Endodermal cell (in vitro differentiated cells): ENCODE data around the gene SPARC. TPM values are rescaled to one million over a fixed set of nuclear protein-coding genes. Genes with fewer than 3 reads are reported as not detected.

Experiments used
- DNase-seq: peaks from one replicate; pipeline ENCODE4 v3.0.0-alpha.2; 2017
- H3K27ac ChIP-seq: 2 replicates; pipeline ENCODE4 v1.5.1; 2013; ENCODE audit warnings: mild to moderate bottlenecking, low read depth, low read length, moderate library complexity
- H3K27me3 ChIP-seq: 2 replicates; pipeline ENCODE4 v1.6.1; 2013; ENCODE audit warnings: mild to moderate bottlenecking, low read length, moderate library complexity; ENCODE audit not compliant: insufficient read depth, control insufficient read depth, poor library complexity, severe bottlenecking
- H3K36me3 ChIP-seq: 2 replicates; pipeline ENCODE4 v1.7.0; 2013; ENCODE audit warnings: mild to moderate bottlenecking, low read length, moderate library complexity; ENCODE audit not compliant: control insufficient read depth, insufficient read depth
- H3K4me1 ChIP-seq: one replicate; pipeline ENCODE4 v1.7.0; 2013; ENCODE audit warnings: low read length; ENCODE audit not compliant: control insufficient read depth, insufficient read depth
- H3K4me3 ChIP-seq: 2 replicates; pipeline ENCODE4 v1.5.1; 2013; ENCODE audit warnings: mild to moderate bottlenecking, low read length, moderate library complexity
- H3K9ac ChIP-seq: 2 replicates; pipeline ENCODE4 v1.6.1; 2013; ENCODE audit warnings: mild to moderate bottlenecking, low read length, moderate library complexity; ENCODE audit not compliant: poor library complexity, severe bottlenecking; ENCODE audit errors: extremely low read depth
- H3K9me3 ChIP-seq: 2 replicates; pipeline ENCODE4 v1.6.1; 2013; ENCODE audit warnings: mild to moderate bottlenecking, low read length, moderate library complexity; ENCODE audit not compliant: control insufficient read depth
- H3K27ac Mint-ChIP-seq: 2 replicates; pipeline ENCODE4 v1.8.0; 2020; ENCODE audit warnings: mixed read lengths
- H3K27me3 Mint-ChIP-seq: 2 replicates; pipeline ENCODE4 v1.8.0; 2021; ENCODE audit warnings: mild to moderate bottlenecking, mixed read lengths; ENCODE audit not compliant: insufficient read depth
- H3K36me3 Mint-ChIP-seq: 2 replicates; pipeline ENCODE4 v1.8.0; 2020; ENCODE audit warnings: low read depth, mixed read lengths
- H3K4me1 Mint-ChIP-seq: 2 replicates; pipeline ENCODE4 v1.8.0; 2020; ENCODE audit warnings: mixed read lengths
- H3K4me3 Mint-ChIP-seq: 2 replicates; pipeline ENCODE4 v1.8.0; 2020; ENCODE audit warnings: mild to moderate bottlenecking, moderate library complexity, mixed read lengths
- H3K9me3 Mint-ChIP-seq: 2 replicates; pipeline ENCODE4 v1.8.0; 2020; ENCODE audit warnings: mild to moderate bottlenecking, mixed read lengths
- CTCF ChIP-seq: fragments of 200-600 bp; sonication (generic); conservative IDR thresholded peaks from 2 replicates; pipeline ENCODE4 v1.5.0; 2021; ENCODE audit warnings: antibody characterized with exemption, mild to moderate bottlenecking
- WGBS, 2 experiments: methylation state at CpG; one replicate each; pipeline versions ENCODE4 v1.1.5 to v1.1.7; 2013; ENCODE audit warnings: missing lambda C conversion rate in 2 of 2, mixed read lengths in 1 of 2; ENCODE audit not compliant: insufficient coverage in 1 of 2, insufficient read length in 1 of 2; 5-methylcytosine and 5-hydroxymethylcytosine counted together
- long read RNA-seq, 4 experiments: library from polyadenylated mRNA in 2 of 4; library from RNA in 1 of 4; library from capped mRNA in 1 of 4; stranded (forward) in 3 of 4; unstranded in 1 of 4; transcript quantifications; one replicate each; pipeline ENCODE4 v2.0.0, GENCODE V29; 2020 to 2021; ENCODE audit warnings: inconsistent platforms in 1 of 4
- polyA plus RNA-seq, 2 experiments: library from polyadenylated mRNA; stranded (reverse); fragments of 50-300 nt; gene quantifications; one replicate each; pipeline ENCODE4 v1.2.3, GENCODE V29; 2013
- total RNA-seq, 2 donors: library from RNA; stranded (reverse); fragmentation: NEBNext Ultra II Directional in 1 of 2; extraction: Animal tissue kit (Norgen Biotek cat#: 25700) in 1 of 2; gene quantifications; 2 replicates in 1 of 2; 3 replicates in 1 of 2; pipeline ENCODE4 v1.2.1, GENCODE V29; 2021

The SPARC gene
- 100 to 1,000 TPM; 523 to 643 TPM for total RNA-seq
- polyA plus RNA-seq (2013, experiment 1 of 2): 610 TPM
- polyA plus RNA-seq (2013, experiment 2 of 2): 610 TPM
- long read RNA-seq, experiment 1, transcript SPARC-201 (10 exons, 3,701 nt): major isoform, 66 of 165 reads
- long read RNA-seq, experiment 1, transcript SPARC-202 (4 exons, 1,598 nt): minor isoform, 5 of 165 reads
- long read RNA-seq, experiment 1, partial matches to known transcripts: 39 of 165 reads
- long read RNA-seq, experiment 1, other reads (novel, unspliced or antisense): 55 of 165 reads
- long read RNA-seq, experiment 2, transcript SPARC-202 (4 exons, 1,598 nt): minor isoform, 8 of 757 reads
- long read RNA-seq, experiment 2, transcript SPARC-201 (10 exons, 3,701 nt): major isoform, 664 of 757 reads
- long read RNA-seq, experiment 2, partial matches to known transcripts: 44 of 757 reads
- long read RNA-seq, experiment 2, other reads (novel, unspliced or antisense): 41 of 757 reads
- long read RNA-seq, experiment 3, transcript SPARC-201 (10 exons, 3,701 nt): major isoform, 979 of 1,220 reads
- long read RNA-seq, experiment 3, transcript SPARC-202 (4 exons, 1,598 nt): minor isoform, 7 of 1,220 reads
- long read RNA-seq, experiment 3, partial matches to known transcripts: 191 of 1,220 reads
- long read RNA-seq, experiment 3, other reads (novel, unspliced or antisense): 43 of 1,220 reads
- long read RNA-seq, experiment 4, transcript SPARC-201 (10 exons, 3,701 nt): major isoform, 646 of 789 reads
- long read RNA-seq, experiment 4, partial matches to known transcripts: 63 of 789 reads
- long read RNA-seq, experiment 4, other reads (novel, unspliced or antisense): 80 of 789 reads

- Mint-ChIP-seq H3K4me3 (peak within 1 kb of the TSS; percentile 81), H3K27ac (peak within 1 kb of the TSS; percentile 94), H3K36me3 (peaks cover 15% of the 10 kb centered on the region), H3K9me3 (no peaks in the 10 kb centered on the region), H3K27me3 (no peaks in the 10 kb centered on the region), H3K4me1 (peaks cover 33% of the 10 kb centered on the region)
- peaks cover 15% of the 10 kb centered on the region for H3K4me1 ChIP-seq
- H3K27ac ChIP-seq: peak within 1 kb of the TSS; percentile 82
- WGBS, 2 experiments: 0 to 1% methylated on average over 3 to 22 of the region's 22 CpGs
- TF ChIP-seq CTCF: no peak
- H3K4me3 ChIP-seq: peak within 1 kb of the TSS; percentile 87
- peak within 1 kb of the TSS; percentile 81 for H3K9ac ChIP-seq
- peaks cover 22% of the 10 kb centered on the region for H3K36me3 ChIP-seq
- H3K9me3 ChIP-seq: no peaks in the 10 kb centered on the region
- H3K27me3 ChIP-seq: no peaks in the 10 kb centered on the region
- DNase-seq: peak; percentile 94
These were observed at the start of gene SPARC for GRCh38 chr5:151686674-151687407. TSS of gene SPARC (minus strand) at chr5:151686915. CDS start at chr5:151676188, 10,727 bp downstream.

DNA sequence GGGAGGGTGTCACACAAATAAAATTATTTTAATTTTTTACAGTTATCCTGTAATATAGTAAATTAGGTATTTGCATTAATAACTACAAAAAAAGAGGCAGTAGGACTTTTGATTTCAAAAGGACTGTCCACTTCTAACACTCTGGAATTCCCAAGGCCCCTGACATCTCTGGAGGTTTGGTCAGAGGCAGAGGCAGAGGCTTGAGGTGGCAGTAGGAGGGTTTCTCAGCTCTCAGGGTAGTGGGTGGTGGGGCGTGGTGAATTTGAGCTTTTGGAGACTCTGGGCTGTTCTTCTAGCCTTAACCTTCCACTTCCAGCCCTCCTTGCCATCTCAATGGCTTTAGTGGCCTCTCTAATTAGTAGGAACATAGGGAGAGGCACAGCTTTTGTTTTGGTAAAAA lies 48.9 kb upstream of the SPARC start:
- no peak for DNase-seq
- Histone ChIP-seq H3K9ac (no peak overlapping the region), H3K36me3 (no peaks in the 10 kb centered on the region), H3K27ac (no peak overlapping the region), H3K9me3 (peaks cover 2% of the 10 kb centered on the region), H3K4me3 (no peak overlapping the region), H3K4me1 (peaks cover 15% of the 10 kb centered on the region), H3K27me3 (no peaks in the 10 kb centered on the region)
- Mint-ChIP-seq H3K4me1 (peaks cover 18% of the 10 kb centered on the region), H3K9me3 (no peaks in the 10 kb centered on the region), H3K27me3 (no peaks in the 10 kb centered on the region), H3K36me3 (no peaks in the 10 kb centered on the region), H3K27ac (no peak overlapping the region), H3K4me3 (no peak overlapping the region)
- TF ChIP-seq CTCF: no peak
- 100% methylated on average over 1 of the region's 1 CpG; no CpG with 5 or more reads in 1 of the 2 experiments for WGBS, 2 experiments

- Histone ChIP-seq H3K27me3 (no peaks in the 10 kb centered on the region), H3K27ac (no peak overlapping the region), H3K9ac (no peak overlapping the region), H3K9me3 (peaks cover 18% of the 10 kb centered on the region), H3K4me1 (peaks cover 4% of the 10 kb centered on the region), H3K4me3 (no peak overlapping the region), H3K36me3 (no peaks in the 10 kb centered on the region)
- WGBS, 2 experiments: 90 to 99% methylated on average over 1 to 3 of the region's 3 CpGs
- Mint-ChIP-seq H3K9me3 (peaks cover 14% of the 10 kb centered on the region), H3K27me3 (no peaks in the 10 kb centered on the region), H3K4me3 (no peak overlapping the region), H3K4me1 (peaks cover 11% of the 10 kb centered on the region), H3K36me3 (peaks cover 9% of the 10 kb centered on the region), H3K27ac (no peak overlapping the region)
- no peak for DNase-seq
- TF ChIP-seq CTCF: no peak
These were observed 47.3 kb upstream of the SPARC start for GRCh38 chr5:151734064-151734408.
